Activated CD4-positive, alpha-beta T cell treated with anti-CD3 and anti-CD28 coated beads for 48 hours (primary cell): ENCODE data around the gene TMEM178B.
"Not testable (repeated sequence)": the region's sequence is repeated elsewhere in the genome, so short reads cannot be mapped to it uniquely, and the experiment has no call there.

ENCODE experiments used
- DNase-seq: peaks from one replicate; pipeline ENCODE4 v3.0.0-alpha.2; 2020

The TMEM178B gene

DNA sequence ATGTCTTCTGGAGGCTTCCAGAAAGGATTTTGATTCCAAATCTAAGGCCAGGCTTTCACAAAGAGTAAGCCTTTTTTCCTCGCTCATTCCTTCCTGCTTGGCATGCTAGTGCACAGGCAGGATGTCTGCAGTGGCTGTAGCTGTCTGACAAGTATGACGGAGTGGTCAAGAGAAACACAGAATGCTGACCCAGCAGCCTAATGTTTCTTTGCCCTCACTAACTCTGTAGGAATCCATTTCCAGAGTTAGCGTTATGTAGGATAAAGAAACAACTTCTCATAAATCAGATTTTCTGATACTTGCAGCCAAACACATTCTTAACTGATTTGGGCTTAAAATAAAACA, 286.5 kb downstream of the TMEM178B start:
- DNase-seq, result no peak

DNA sequence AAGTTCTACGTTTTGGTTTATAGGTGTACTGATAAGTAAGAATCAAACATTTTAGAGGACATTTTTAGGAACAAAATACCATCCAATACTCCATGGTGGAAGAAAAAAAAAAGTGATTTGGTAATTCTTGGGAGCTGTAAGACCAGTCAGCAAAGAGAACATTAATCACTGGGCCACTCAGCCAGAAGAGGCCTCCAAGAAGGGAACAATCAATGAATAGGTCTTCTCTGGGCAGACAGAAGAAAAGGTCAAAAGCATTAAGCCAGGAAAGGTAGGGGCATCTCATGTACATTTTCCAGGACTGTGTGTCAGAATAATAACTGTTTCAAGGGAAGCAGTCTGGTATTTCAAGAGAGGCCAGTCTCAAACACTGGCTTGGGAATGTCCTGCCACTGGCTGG, 286.9 kb downstream of the TMEM178B start:
- no peak for DNase-seq

DNA sequence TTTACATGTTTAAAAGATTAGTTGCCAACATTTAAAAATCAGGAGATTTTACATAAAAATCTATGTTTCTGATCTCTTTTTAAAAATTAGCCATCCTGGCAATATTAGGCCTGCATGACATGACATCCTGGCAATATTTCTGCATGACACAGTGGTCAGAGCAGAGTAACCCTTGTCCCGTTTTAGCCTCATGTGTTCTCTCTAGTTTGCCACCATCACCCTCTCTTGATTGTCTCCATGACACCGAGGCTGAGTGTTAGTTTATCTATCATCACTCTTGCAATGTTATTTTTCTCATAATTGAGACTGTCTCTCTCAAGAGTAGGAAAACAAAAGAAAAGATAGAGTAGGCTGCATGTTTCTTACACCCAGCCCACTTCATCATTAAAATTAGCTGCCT, 287.6 kb downstream of the TMEM178B start:
- no peak for DNase-seq

DNA sequence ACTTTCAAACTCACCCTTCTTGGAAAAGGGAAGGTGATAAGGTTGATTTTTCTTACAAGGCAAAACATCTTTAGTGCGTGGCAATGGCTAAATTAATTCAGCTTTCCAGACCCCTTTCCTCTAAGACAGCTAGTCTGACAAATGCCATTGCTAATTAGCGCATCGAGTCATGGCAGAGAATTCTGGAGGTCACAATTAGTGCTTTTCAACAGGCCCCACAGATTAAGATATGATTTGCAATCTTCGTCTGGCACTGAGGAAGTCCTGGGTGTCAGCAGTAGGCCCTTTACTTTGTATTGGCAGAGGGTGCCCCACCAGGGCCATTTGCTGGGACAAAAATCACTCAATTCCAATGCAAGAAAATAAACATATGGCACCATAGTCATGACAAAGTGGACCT, 288.1 kb downstream of the TMEM178B start:
- no peak for DNase-seq

DNA sequence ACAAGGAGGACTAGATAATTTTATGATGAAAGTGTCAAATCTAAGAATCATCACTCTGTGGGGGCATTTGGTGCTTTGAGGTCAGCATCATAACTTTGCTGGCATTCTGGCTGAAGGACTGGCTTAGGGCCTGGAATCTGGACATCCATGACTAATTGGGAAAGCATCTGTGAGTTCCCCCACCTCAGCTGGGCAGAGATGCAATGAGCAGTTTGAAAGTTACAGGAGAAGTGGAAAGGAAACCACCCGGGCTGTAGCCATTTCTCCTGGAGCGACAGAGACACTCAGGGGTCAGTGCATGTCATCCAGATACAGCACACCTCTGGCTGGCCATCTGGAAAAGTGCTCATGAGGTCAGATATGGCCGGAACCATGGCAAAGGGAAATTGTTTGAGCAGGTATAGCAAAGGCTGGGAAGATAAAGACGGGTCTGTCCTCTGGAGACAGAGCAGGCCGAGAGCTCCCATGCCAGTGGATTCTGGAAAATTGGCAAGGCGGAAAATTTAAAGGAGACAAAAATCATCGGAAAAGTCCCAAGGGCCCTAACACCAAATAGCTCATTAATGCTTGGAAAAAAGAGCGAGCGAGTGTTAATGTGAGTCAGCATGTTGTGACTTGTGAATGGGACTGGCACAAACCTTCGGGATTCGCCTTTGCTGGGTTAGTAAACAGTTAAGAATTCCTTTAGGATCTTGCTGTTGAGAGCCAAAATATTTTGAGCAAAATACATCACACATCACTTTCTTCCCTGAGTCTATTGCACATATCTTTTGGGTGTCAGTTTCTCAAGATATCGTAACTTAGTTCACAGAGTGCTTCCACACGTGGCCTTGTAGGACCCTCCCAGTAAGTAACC, 288.9 kb downstream of the TMEM178B start:
- no peak for DNase-seq

DNA sequence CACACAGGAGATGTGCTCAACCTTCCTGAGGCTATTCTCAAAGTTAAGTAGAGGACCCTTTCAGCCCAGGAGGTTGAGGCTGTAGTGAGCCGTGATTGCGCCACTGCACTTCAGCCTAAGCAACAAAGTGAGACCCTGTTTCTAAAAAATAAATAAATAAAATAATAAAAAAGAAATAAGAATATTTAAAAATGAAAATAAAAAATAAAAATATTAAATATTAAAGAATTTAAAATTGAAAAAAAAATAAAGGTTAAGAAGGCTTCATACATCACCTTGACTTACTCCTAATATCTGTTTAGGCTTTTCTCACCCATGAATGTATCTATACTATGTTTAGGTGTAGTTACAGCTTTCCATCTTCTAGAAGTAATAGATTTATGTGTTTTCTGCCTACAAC, 289.9 kb downstream of the TMEM178B start:
- no peak for DNase-seq

DNA sequence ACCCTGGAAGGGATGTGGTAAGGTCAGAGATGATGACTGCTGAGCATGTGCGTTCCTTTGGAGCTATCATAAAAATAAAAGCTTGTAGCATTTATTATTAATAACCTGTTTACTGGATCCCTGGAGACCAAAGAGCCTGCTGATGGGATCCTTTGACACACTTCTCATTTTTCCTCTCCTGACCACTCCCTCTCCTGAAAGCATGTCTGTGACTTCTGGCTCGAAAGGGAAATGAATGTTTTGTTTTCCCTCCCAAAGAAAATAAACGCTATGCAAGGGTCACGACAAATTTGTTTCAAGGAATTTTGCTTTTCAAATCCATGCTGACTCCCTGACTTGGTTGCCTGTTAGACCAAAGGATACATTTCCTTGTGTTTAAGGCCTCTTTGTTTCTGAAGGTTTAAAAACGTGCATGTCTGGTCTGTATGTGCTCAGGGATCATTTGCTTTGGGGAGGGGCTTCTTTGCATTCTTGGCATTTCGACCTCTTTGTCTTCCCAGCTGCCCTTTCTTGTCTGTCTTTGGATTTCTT, 292.3 kb downstream of the TMEM178B start:
- DNase-seq, result no peak

DNA sequence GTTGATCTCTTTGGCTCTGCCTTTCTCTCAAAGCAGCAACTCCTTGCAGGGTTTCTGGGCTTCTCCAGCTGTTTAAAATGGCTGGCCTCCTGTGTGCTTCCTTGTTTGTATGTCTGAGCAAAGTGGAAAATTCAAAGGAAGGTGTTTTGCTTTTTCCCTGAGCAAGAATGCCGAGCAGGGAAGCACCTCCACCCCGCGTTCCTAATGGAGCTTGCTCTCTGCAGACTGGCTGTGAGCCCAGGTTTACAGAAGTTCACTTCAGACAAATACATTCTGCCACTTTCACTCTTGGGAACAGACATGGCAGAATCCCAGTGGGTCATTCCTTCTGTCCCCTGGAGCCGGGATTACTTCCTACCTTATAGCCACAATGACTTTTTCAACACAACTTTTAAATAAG, 295.6 kb downstream of the TMEM178B start:
- DNase-seq, result no peak

DNA sequence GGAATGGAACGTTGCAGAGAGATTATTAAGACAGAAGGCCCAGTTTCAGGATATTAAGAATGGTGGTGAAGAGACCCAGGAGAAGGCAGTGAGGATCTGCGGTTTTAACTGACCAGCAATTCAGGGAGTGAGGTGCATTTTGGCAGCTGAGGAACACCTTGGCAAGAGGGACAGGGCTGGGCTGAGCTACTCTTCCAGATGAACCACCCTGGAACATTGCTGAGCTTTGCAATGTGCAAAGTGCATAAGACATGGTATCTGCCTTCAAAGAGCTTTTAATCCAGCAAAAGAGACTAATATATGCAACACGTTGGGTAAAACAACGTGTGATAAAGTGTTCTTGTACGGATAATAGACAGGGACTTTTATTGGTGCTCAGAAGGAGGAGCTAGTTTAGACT, 296.3 kb downstream of the TMEM178B start:
- DNase-seq, result no peak

DNA sequence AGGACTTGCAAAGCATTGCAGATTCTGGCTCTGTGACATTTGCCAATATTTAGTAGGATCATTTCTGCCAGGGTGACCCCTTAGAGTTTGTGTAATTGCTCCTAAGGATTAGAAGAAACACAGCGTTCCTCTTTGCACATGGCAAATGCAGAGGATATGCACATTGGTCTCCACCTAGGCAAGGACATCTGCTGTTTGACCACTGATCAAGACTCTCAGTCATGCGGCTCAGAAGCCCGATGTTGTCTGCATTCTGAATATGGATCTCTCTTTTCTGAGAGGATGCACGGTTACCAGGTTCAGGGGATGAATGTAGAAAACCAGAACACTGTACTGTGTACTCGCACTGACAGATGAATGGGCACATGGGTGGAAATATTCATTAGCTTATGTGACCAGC, 296.8 kb downstream of the TMEM178B start:
- no peak for DNase-seq

DNA sequence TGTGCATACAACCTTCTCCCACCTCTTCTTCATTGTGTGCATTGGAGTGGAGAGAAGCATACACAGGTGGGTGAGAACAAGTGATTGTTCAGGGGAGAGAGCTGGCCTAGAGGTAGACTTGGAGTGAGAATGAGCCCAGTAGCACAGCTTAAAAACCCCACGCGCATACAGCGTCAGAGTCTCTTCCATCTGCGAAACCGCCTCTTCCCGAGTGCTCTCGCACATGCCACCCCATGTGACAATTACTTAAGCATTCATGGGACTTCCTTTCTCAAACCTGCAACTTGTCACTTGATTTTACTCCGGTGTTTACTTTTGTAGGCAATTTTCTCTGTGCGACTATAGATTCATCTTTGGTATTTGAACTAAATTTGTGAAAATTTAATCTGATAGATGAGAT, 300.6 kb downstream of the TMEM178B start:
- no peak for DNase-seq

DNA sequence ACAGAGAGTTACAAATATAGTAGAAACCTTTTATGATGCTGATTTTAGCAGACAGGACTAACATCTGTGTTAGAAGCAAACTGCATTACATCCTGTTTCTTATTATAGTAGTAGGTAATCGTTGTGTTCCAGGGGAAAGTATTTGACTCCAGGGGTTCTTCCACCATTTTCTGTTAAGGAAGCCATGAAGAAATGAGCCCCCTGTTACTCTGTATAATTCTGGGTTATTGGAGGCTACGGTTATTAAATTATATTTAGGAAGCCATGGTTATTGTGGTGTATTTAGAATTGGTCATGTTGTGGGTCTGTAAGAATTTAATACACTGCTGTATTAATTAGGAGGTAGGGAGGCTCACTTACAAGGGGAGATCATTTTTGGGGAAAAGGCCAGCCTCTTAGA, 301.6 kb downstream of the TMEM178B start:
- DNase-seq, result no peak

DNA sequence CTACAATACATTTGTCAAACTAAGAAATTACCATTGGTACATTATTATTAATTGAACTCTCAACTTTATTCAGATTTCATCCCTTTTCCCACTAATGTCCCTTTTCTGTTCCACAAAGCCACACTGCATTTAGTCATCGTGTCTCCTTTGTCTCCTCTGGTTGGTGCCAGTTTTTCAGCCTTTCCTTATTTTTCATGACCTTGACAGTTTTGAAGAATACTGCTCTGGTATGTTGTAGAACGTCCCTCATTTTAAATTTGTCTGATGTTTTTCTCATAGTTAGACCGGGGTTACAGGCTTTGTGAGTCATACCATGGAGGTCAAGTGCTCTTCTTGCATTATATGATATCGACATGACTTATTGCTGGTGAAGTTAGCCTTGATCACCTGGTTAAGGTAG, 304.0 kb downstream of the TMEM178B start:
- no peak for DNase-seq

DNA sequence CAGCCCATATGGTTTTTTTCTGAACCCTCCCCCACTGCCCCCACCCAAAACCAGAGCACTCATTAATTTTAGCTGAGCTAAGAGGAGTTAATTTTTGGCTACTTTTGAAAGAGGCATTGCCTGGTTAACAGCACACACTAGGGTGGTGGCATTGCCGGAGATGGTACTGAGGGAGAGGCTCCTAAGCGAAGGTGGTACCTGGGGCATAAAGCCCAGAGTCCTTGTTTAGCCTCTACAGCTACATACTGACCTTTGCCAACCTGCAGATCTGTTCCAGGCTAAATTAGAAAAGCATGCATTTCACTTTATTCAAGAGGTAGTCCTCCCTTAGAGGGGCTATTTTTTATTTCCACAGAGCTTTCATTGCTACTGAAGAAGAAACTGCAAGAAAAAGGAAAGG, 304.5 kb downstream of the TMEM178B start:
- no peak for DNase-seq

DNA sequence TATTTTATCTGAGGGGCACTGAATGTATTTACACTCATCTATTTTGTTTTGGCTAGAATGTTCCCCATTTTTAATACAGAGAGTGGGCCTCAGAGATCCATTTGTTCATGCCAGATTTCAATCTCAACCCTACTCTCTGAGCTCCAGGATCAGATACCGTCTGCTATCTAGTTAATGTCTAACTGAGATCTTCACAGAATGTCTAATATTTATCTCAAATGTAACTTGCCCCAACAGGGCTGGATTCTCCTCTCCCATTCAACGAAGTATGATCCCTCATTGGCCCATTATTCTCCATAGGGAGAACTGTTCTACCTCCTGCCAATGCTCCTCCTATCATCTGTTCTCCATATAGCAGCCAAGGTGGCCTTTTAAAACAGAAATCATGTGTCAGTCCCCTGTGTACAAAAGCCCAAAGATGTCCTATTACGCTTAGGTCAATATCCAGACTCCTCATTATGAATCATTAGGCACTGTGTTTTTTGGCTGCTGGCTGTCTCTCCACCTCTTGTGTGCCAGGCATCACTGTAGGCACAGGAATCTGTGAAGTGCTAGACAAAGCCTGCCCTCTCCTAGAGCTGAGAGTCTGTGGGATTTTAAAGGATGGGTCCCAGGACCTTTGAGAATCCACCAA, 308.0 kb downstream of the TMEM178B start:
- DNase-seq, result no peak

DNA sequence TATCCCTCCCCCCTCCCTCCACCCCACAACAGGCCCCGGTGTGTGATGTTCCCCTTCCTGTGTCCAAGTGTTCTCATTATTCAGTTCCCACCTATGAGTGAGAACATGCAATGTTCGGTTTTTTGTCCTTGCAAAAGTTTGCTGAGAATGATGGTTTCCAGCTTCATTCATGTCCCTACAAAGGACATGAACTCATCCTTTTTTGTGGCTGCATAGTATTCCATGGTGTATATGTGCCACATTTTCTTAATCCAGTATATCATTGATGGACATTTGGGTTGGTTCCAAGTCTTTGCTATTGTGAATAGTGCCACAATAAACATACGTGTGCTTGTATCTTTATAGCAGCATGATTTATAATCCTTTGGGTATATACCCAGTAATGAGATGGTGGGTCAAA, 309.5 kb downstream of the TMEM178B start:
- DNase-seq, result not testable (repeated sequence)

DNA sequence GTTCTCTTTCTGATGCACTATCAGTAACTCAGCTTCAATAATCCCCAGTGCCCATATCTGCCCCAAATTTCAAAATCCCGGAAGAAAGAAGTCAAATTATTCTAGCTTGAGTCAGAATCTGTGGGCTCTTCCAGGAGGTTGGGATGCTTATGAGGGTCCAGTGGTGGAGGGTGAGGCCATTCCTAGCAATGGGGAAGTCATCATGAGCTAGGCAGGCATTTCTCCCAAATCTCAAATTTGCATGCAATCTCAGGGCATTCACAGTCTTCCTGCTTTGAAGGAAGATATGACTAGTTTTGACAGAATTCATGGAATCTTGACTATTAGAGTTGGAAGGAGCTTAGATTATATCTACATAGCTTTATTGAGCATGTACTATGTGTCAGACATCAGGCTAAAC, 313.0 kb downstream of the TMEM178B start:
- DNase-seq, result no peak

DNA sequence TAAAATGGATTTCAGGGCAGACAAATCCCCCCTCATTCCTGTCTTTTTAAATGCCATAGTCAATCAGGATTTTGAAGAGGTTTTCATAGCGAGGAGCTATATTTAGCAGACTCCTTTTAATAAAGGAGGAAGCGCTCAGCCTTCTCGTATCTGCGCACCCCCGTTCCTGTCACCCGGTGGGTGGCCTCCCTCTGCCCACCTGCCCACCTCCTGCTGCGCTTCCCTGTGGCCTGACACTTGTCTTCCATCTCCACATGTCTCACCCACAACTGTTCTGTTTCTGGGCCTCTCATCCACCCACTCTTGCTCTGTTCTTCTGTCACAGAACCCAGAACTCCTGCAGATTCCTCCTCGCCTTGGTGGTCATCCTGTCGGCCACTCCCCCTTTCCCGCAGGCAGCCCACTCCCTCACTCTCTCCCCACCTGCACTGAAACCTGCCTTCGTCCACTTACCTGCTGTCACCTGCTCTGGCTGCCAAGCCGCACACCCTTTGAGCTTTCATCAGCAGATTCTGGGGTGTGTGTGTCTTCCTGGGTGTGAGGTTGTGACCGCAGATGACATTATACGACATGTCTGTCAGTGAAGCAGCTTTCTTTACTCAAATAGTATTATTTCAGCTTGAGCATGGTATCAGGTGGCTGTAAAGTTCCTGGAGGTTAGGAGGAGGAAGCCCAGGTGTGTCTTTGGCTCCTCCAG, 313.8 kb downstream of the TMEM178B start:
- no peak for DNase-seq

DNA sequence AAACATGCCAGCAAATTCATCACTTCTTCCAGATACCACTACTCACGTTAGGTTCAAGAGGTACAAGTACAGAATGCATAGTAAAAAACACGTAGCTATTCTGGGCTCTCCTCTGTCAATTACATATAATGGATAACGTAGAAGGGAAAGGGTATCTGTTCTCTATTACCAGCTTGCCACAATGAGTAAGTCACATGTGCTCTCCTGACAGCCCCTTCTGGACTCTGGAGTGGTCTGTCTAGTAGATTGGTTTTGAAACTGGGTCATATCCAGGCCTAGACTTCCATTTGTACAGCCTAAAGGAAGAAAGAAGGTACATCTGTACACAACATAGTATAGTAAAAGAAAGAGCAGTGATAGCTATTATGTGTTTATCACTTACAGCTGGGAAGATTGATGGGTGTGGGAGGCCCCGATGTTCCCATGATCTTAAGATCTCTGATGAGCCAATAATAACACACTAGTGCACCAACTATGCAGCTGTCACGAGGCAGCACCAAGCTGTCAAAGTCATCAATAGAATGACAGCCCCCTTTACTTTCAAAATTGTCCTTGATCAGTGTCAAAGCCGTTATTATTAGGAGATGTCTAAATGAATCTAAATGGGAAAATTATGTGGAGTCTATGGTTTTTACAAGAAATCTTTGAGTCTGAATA, 315.4 kb downstream of the TMEM178B start:
- DNase-seq, result no peak

DNA sequence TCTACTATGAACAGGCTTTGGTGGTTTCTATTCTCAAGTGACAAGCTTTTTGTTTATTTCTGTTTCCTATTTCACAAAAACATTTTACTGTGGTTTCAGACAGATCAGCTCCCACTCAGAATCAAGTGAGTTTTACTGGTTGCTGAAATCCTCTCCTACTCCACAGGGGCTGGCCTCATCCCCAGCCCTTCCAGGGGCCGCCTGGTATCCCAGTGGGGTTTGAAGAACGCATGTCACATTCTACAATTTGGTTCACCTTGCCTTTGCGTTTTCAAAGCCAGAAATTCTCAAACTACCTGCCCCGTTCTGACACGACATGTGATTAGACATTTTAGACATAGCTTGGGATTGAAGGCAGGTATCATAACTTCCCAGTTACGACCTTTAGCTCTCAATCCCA, 316.5 kb downstream of the TMEM178B start:
- no peak for DNase-seq

DNA sequence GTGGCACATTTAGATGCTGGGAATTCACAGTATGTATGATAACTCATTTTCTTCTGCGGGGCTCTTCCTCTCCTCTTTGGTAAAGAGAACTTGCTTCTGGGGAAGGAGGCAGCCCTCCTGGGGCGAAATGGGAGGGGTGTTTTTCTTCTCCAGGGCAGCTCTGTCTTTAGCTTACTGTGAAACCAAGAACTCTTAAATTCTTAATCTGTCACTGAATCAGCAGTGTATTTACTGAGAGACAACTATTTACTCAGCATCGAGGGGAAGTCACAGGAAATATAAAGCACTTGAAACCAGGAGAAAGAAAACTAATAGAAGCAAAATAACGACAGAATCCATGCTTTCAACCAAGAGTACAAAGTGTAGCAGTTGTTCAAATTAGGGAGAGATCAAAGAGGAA, 319.2 kb downstream of the TMEM178B start:
- no peak for DNase-seq

DNA sequence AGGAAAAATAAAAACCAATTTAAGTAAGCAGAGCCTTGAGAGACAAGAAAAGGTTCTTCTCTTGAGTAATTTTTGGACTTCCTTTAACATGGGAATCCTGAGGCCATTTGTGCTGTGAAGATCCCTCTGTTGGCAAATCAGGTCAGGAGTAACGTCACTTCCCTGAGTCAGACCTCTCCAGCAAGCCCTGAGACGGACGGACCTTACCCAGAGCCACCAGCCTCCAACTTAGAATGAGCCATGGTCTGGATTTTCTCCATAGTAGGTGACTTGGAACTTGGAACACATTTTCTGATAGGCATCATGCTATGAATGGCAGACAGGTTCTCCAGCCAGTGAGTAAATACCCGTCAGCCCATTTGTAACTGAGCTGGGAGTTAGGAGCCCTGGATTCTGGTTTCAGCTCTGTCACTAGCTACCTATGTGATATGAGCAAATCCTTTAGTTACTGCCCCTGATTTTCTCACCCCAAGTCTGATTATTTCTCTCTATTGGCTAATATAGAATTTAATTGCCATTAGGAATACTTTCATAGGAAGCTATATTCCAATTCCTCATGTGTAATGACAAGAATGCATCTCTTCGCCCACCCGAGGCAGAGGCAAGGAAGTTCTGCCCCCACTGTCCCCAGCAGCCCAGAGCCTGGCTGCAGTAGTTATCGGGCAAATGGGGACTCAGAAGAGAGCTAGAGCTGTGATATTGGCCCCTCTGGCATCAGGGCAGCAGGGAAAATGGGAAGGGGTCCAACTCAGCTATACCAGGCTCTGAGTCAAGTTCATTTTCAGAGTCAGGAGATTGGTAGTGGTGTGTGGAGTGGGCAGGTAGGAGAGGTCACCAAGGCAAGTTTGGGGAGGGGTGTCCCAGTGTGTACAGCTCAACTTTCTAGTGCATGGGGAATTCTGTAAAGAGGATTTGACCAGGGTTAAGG, 323.6 kb downstream of the TMEM178B start:
- DNase-seq, result no peak
